Neural progenitor cell (in vitro differentiated cells): ENCODE results near the gene ARHGAP8.

ENCODE experiments used
- EZH2 ChIP-seq: fragments of 200-600 bp; sonication (generic); IDR thresholded peaks from 2 replicates; pipeline ENCODE4 v1.6.1; 2017; ENCODE audit warnings: antibody characterized with exemption, mild to moderate bottlenecking, moderate library complexity
- EZH2phosphoT487 ChIP-seq: fragments of 200-600 bp; sonication (generic); IDR thresholded peaks from 2 replicates; pipeline ENCODE4 v1.6.1; 2017; ENCODE audit warnings: antibody characterized with exemption
- TF ChIP-seq, protein P1 (sequence below): fragments of 200-600 bp; sonication (generic); IDR thresholded peaks from 2 replicates; pipeline ENCODE4 v1.5.1; 2017; ENCODE audit warnings: antibody characterized with exemption, mild to moderate bottlenecking

GRCh38 chr22:44752285-44753188 lies at the start of gene ARHGAP8:
- TF ChIP-seq, protein P1, sequence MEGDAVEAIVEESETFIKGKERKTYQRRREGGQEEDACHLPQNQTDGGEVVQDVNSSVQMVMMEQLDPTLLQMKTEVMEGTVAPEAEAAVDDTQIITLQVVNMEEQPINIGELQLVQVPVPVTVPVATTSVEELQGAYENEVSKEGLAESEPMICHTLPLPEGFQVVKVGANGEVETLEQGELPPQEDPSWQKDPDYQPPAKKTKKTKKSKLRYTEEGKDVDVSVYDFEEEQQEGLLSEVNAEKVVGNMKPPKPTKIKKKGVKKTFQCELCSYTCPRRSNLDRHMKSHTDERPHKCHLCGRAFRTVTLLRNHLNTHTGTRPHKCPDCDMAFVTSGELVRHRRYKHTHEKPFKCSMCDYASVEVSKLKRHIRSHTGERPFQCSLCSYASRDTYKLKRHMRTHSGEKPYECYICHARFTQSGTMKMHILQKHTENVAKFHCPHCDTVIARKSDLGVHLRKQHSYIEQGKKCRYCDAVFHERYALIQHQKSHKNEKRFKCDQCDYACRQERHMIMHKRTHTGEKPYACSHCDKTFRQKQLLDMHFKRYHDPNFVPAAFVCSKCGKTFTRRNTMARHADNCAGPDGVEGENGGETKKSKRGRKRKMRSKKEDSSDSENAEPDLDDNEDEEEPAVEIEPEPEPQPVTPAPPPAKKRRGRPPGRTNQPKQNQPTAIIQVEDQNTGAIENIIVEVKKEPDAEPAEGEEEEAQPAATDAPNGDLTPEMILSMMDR = no peak
- no peak for TF ChIP-seq EZH2phosphoT487
- peak; percentile 43 for TF ChIP-seq EZH2
